Suprapubic skin (tissue), 3 donors: Measurements from ENCODE around the gene SCNM1.

Experiments used
- CTCF ChIP-seq, 2 donors: fragments of 200-600 bp in 1 of 2; fragments of 450-650 bp in 1 of 2; sonication (generic) in 1 of 2; IDR thresholded peaks; one replicate each; pipeline ENCODE4 v1.5.1; 2016 to 2019; ENCODE audit warnings: antibody characterized with exemption in 2 of 2, mild to moderate bottlenecking in 1 of 2, moderate library complexity in 1 of 2
- EP300 ChIP-seq: sonication (generic); formaldehyde crosslinking; IDR thresholded peaks from one replicate; pipeline ENCODE4 v1.6.1; 2017; ENCODE audit warnings: antibody characterized with exemption
- POLR2A ChIP-seq, 2 donors: fragments of 450-650 bp; IDR thresholded peaks; one replicate each; pipeline ENCODE4 v1.6.1; 2017; ENCODE audit warnings: antibody characterized with exemption in 2 of 2, mild to moderate bottlenecking in 2 of 2, moderate library complexity in 2 of 2

- TF ChIP-seq CTCF (IDR thresholded peaks at IDR 0.05) (no peak), POLR2A (IDR thresholded peaks at IDR 0.05) (no peak), EP300 (no peak)
Observed at GRCh38 chr1:151144474-151145303, 21.3 kb upstream of the SCNM1 start.
